ENCODE results near the gene DET1.

The DET1 gene

DNA sequence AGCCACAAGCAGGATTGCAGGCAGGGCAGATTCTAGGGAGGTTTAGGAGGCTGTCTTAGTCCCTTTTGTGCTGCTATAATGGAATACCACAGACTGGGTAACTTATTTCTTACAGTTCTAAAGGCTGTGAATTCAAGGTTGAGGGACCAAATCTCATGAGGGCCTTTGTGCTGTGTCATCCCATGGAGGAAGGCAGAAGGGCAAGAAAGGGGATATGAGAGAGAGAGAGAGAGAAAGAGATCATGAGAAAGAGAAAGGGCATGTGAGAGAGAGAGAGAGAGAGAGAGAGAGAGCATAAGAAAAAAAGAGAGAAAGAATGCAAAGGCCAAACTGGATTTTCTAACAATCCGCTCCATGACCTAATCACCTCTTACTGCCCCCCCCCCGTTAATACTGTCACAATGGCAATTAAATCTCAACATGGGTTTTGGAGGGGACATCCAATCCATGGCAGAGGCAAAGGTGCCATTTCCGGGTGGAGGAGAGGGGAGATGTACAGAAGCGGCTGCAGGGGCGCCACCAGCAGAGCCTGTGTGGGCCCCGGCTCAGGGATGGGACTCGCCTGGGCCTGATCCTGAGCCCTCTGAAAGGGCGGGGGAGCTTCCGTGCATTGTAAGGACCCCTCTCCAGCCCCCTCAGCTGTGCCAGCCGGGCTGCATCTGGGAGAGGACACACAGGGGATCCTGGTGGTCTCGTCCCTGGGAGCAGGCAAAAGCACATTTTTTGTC, 58.5 kb downstream of the DET1 start:
- DNase-seq (ENCODE audit: low read depth) = no peak
- TF ChIP-seq, protein P1, sequence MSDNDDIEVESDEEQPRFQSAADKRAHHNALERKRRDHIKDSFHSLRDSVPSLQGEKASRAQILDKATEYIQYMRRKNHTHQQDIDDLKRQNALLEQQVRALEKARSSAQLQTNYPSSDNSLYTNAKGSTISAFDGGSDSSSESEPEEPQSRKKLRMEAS (IDR thresholded peaks at IDR 0.05; ENCODE audit: low read depth, low read length) = no peak
- TF ChIP-seq POLR2A (IDR thresholded peaks at IDR 0.05; ENCODE audit: extremely low read depth, insufficient read length) (no peak), CTCF (IDR thresholded peaks at IDR 0.05; ENCODE audit: low read depth, low read length) (no peak), MYC (IDR thresholded peaks at IDR 0.05; ENCODE audit: low read depth, low read length) (no peak)
- H3K4me3 ChIP-seq (ENCODE audit: low read depth, low read length) = no peak overlapping the region

- TF ChIP-seq MYC (IDR thresholded peaks at IDR 0.05; ENCODE audit: low read depth, low read length) (no peak), CTCF (IDR thresholded peaks at IDR 0.05; ENCODE audit: low read depth, low read length) (no peak), POLR2A (IDR thresholded peaks at IDR 0.05; ENCODE audit: extremely low read depth, insufficient read length) (no peak)
- TF ChIP-seq, protein P1 (IDR thresholded peaks at IDR 0.05; ENCODE audit: low read depth, low read length) = no peak
- no peak overlapping the region for H3K4me3 ChIP-seq (ENCODE audit: low read depth, low read length)
- no peak for DNase-seq (ENCODE audit: low read depth)
Measured at GRCh38 chr15:88487178-88487795, 59.2 kb downstream of the DET1 start.

DNA sequence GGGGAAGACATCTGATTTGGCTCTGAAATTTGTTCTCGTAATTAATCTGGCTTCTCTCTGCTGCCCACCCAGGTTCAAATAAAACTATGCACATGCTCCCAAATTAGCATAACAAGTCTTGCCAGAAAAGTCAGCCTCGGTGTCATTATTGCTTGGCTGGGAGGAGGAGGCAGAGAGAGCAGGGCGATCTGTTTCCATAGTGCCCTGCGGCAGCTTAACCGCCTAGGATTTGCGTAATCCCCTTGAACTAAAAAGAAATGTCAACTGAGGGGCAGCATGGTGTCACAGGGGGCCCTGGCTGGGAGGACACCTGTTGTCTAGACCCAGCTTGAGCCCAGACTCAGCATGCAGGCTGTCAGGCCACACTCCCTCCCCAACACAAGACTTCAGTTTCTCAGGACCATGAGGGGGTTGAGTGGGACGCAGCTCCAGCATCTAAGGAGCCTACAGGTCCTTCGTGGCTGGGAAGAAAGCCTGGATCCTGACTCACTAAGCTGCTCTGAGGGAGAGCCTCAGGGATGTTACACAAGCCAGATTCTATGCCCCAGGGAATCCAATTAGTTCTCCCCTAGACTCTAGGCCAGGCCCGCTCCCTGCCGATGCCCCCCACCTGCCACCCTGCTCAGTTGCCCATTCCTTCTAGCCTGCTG, 61.7 kb downstream of the DET1 start:
- TF ChIP-seq MYC (IDR thresholded peaks at IDR 0.05; ENCODE audit: low read depth, low read length) (no peak), POLR2A (IDR thresholded peaks at IDR 0.05; ENCODE audit: extremely low read depth, insufficient read length) (no peak), CTCF (IDR thresholded peaks at IDR 0.05; ENCODE audit: low read depth, low read length) (no peak)
- TF ChIP-seq, protein P1 (IDR thresholded peaks at IDR 0.05; ENCODE audit: low read depth, low read length) = no peak
- peak; percentile 80 for DNase-seq (ENCODE audit: low read depth)
- H3K4me3 ChIP-seq (ENCODE audit: low read depth, low read length) = no peak overlapping the region

- no peak overlapping the region for H3K4me3 ChIP-seq (ENCODE audit: low read depth, low read length)
- DNase-seq (ENCODE audit: low read depth) = no peak
- TF ChIP-seq MYC (IDR thresholded peaks at IDR 0.05; ENCODE audit: low read depth, low read length) = no peak
- TF ChIP-seq POLR2A (IDR thresholded peaks at IDR 0.05; ENCODE audit: extremely low read depth, insufficient read length) = no peak
- TF ChIP-seq, protein P1 (IDR thresholded peaks at IDR 0.05; ENCODE audit: low read depth, low read length) = no peak
- TF ChIP-seq CTCF (IDR thresholded peaks at IDR 0.05; ENCODE audit: low read depth, low read length) = no peak
Measured at GRCh38 chr15:88482263-88482662, 64.2 kb downstream of the DET1 start.

- no peak overlapping the region for H3K4me3 ChIP-seq (ENCODE audit: low read depth, low read length)
- TF ChIP-seq CTCF (IDR thresholded peaks at IDR 0.05; ENCODE audit: low read depth, low read length) = no peak
- TF ChIP-seq, protein P1 (IDR thresholded peaks at IDR 0.05; ENCODE audit: low read depth, low read length) = no peak
- TF ChIP-seq POLR2A (IDR thresholded peaks at IDR 0.05; ENCODE audit: extremely low read depth, insufficient read length) = no peak
- TF ChIP-seq MYC (IDR thresholded peaks at IDR 0.05; ENCODE audit: low read depth, low read length) = no peak
- DNase-seq (ENCODE audit: low read depth) = no peak
Measured at GRCh38 chr15:88480981-88481380, 65.5 kb downstream of the DET1 start.

Measured in NB4 (cell line).